Left lung (tissue), 10 donors: ENCODE results near the gene CACNA1A. TPM values are rescaled to one million over a fixed set of nuclear protein-coding genes. Genes with fewer than 3 reads are reported as not detected.

ENCODE experiments used
- ATAC-seq: fragments of 200-7000 bp; cut with Tn5 transposase; one replicate; pipeline ENCODE4 v1.9.1; 2020; ENCODE audit warnings: moderate library complexity
- DNase-seq, 4 donors: peaks; one replicate each; pipeline ENCODE4 v3.0.0-alpha.2; 2013 to 2020
- H3K27ac ChIP-seq, 2 donors: fragments of 200-600 bp; sonication (generic) in 1 of 2; one replicate each; pipeline versions ENCODE4 v1.5.0 to v1.8.0; 2020 to 2021
- H3K27me3 ChIP-seq, 2 donors: fragments of 200-600 bp; sonication (generic) in 1 of 2; one replicate each; pipeline versions ENCODE4 v1.5.0 to v1.8.0; 2020 to 2021
- H3K36me3 ChIP-seq, 2 donors: fragments of 200-600 bp; sonication (generic) in 1 of 2; one replicate each; pipeline versions ENCODE4 v1.5.0 to v1.8.0; 2020 to 2021
- H3K4me1 ChIP-seq, 2 donors: fragments of 200-600 bp; one replicate each; pipeline ENCODE4 v1.8.0; 2021
- H3K4me3 ChIP-seq, 2 donors: fragments of 200-600 bp; sonication (generic) in 1 of 2; one replicate each; pipeline versions ENCODE4 v1.5.0 to v1.8.0; 2020 to 2021; ENCODE audit warnings: mild to moderate bottlenecking in 1 of 2
- H3K9me3 ChIP-seq, 2 donors: fragments of 200-600 bp; sonication (generic) in 1 of 2; one replicate each; pipeline versions ENCODE4 v1.5.0 to v1.8.0; 2020 to 2021
- intact Hi-C, 2 donors: fragments of 100-400 bp; cut with DNase I; formaldehyde crosslinking; loops; one replicate each; pipeline versions ENCODE4 v1.11.2 to v1.14.2; 2022
- polyA plus RNA-seq, 6 donors: library from polyadenylated mRNA; unstranded; fragments of 120-200 nt; gene quantifications; one replicate each; pipeline ENCODE4 v1.2.1, GENCODE V29; 2013; ENCODE audit not compliant: insufficient read length in 6 of 6
- total RNA-seq, 2 donors: library from RNA; stranded (reverse); fragmentation: NEBNext Ultra II Directional; extraction: Animal tissue kit (Norgen Biotek cat#: 25700); gene quantifications; one replicate each; pipeline ENCODE4 v1.2.1, GENCODE V29; 2021
- TF ChIP-seq, protein P1 (sequence below), 2 donors: fragments of 200-600 bp; sonication (generic) in 1 of 2; IDR thresholded peaks; one replicate each; pipeline versions ENCODE4 v1.5.0 to v1.8.0; 2021; ENCODE audit warnings: antibody characterized with exemption in 2 of 2
- donor health status: DM: no; HTN: yes; CAD: no.
- donor health status: DM: no; HTN: no; CAD: no.

Gene CACNA1A
- total and polyA plus RNA-seq, 8 donors = 0.20 to 5.4 (median 3.9) TPM

DNA sequence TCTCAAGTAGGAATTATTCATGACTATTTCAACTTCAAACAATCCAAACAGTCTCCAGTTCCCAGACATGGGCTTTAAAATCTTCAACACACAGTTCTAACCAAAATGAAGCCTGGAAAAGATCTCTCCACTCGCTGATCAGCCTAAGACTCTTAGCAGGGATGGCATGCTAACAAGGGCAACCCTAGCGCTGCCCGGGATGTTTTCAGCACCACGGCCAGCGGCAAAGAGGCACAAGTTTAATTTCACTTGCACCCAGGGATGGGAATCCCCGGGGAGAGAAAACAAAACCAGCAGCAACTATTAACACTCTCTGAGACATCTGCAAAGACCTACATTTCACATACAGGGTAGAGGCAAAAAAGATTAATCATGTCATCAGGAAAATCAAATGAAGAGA is 43.0 kb downstream of the CACNA1A start:
- Histone ChIP-seq H3K27me3 (peaks cover 0 to 54% of the 10 kb centered on the region in 2 donors), H3K4me3 (no peak overlapping the region), H3K4me1 (no peaks in the 10 kb centered on the region), H3K9me3 (no peaks in the 10 kb centered on the region), H3K36me3 (no peaks in the 10 kb centered on the region), H3K27ac (no peak overlapping the region)
- TF ChIP-seq, protein P1, sequence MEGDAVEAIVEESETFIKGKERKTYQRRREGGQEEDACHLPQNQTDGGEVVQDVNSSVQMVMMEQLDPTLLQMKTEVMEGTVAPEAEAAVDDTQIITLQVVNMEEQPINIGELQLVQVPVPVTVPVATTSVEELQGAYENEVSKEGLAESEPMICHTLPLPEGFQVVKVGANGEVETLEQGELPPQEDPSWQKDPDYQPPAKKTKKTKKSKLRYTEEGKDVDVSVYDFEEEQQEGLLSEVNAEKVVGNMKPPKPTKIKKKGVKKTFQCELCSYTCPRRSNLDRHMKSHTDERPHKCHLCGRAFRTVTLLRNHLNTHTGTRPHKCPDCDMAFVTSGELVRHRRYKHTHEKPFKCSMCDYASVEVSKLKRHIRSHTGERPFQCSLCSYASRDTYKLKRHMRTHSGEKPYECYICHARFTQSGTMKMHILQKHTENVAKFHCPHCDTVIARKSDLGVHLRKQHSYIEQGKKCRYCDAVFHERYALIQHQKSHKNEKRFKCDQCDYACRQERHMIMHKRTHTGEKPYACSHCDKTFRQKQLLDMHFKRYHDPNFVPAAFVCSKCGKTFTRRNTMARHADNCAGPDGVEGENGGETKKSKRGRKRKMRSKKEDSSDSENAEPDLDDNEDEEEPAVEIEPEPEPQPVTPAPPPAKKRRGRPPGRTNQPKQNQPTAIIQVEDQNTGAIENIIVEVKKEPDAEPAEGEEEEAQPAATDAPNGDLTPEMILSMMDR (IDR thresholded peaks at IDR 0.05) = no peak
- peak in 2 of 4 donors; percentile 4 to 19 for DNase-seq
- no peak for ATAC-seq
- intact Hi-C loops = no loop called here

DNA sequence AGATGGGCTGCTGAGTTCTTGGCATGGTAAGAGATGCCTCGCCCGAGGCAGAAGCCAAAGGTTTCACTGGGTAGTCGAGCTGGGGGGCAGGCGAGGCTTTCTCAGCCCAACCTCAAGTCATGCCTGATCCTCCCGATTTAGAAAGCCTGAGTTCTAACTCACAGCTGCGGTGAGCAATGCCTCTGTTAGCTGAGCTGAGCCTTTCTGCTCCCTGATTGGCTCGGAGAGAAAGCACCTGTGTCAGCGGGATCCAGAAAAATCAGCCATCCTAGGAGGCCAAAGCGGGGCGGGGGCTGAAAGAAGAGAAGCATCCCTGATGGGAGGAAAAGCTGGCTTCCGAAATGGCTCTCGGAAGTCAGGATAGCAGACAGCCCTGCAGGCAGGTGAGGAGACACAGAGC is 44.7 kb downstream of the CACNA1A start:
- intact Hi-C loops = no loop called here
- H3K27me3 ChIP-seq = peaks cover 0 to 59% of the 10 kb centered on the region in 2 donors
- DNase-seq = no peak
- no peaks in the 10 kb centered on the region for H3K36me3 ChIP-seq
- ATAC-seq = no peak
- no peak overlapping the region for H3K27ac ChIP-seq
- no peak overlapping the region for H3K4me3 ChIP-seq
- H3K4me1 ChIP-seq = no peaks in the 10 kb centered on the region
- TF ChIP-seq, protein P1 (IDR thresholded peaks at IDR 0.05) = no peak
- H3K9me3 ChIP-seq = no peaks in the 10 kb centered on the region

DNA sequence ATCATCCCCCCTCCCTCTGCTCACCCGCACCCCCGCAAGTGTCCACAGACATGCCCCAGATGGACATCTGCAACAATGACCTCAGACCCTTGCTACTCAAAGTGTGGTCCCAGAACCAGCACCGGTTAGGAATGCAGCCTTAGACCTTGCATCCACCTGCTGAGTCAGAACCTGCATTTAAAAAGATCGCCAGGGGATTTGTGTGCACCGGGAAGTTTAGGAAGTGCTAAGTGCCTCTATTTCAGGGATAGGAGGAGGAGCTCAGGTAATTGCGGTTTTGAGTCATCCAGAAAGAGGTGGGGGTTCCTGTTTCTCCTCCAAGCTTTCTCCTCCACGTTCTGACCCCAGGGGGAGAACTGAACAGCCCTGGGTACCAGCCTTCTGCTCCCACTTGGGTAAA is 46.2 kb downstream of the CACNA1A start:
- Histone ChIP-seq H3K9me3 (no peaks in the 10 kb centered on the region), H3K4me1 (no peaks in the 10 kb centered on the region), H3K27me3 (peaks cover 0 to 52% of the 10 kb centered on the region in 2 donors), H3K36me3 (no peaks in the 10 kb centered on the region), H3K27ac (no peak overlapping the region), H3K4me3 (no peak overlapping the region)
- DNase-seq = no peak
- TF ChIP-seq, protein P1 (IDR thresholded peaks at IDR 0.05) = no peak
- ATAC-seq = no peak
- intact Hi-C loops = no loop called here

DNA sequence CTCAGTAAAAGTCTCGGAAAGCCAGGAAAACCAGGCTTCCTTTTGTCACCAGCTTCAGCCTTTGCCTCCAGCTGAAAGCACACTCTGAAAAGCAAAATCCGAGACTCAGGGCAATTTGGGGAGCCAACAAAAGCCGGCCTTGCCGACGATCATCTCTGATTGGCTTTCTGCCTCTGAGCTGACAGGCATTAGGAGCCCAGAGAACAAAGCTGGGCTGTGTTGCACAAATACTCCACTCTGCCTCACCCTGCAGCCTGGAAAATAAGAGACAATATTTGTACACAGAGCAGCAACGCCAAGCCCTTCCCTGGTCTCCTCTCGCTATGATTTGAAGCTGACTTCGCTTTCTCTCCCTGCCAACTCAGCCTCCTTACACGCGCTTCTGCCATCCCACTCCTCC is 46.9 kb downstream of the CACNA1A start:
- H3K36me3 ChIP-seq = no peaks in the 10 kb centered on the region
- no peak for ATAC-seq
- no peak for DNase-seq
- no peaks in the 10 kb centered on the region for H3K4me1 ChIP-seq
- H3K4me3 ChIP-seq = no peak overlapping the region
- TF ChIP-seq, protein P1 (IDR thresholded peaks at IDR 0.05) = no peak
- no peaks in the 10 kb centered on the region for H3K9me3 ChIP-seq
- peaks cover 0 to 52% of the 10 kb centered on the region in 2 donors for H3K27me3 ChIP-seq
- no peak overlapping the region for H3K27ac ChIP-seq
- intact Hi-C loops = no loop called here

DNA sequence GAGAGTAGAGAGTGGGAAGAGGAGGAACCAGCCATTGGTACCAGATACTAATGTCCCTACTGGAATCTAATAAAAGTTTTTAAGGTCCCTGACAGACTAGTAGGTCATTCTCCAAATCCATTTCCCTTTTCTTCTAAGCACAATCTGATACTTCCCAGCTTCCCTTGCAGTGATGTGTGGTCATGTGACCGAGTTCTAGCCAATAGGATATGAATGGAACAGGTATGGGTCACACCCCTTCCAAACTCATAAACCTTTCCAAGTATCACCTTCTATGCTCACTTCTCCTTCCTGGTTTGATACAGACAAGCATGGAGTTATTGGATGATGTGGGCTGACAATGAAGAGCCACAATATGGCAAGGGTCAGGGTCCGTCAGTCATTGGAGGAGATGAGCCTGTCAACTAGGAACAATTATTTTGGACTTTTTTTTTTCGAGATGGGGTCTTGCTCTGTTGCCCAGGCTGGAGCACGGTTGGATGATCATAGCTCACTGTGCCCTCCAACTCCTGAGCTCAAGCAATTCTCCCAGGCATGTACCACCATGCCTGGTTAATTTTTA is 54.8 kb downstream of the CACNA1A start:
- H3K27me3 ChIP-seq = no peaks in the 10 kb centered on the region
- H3K9me3 ChIP-seq = peaks cover 0 to 42% of the 10 kb centered on the region in 2 donors
- no peak overlapping the region for H3K27ac ChIP-seq
- TF ChIP-seq, protein P1 (IDR thresholded peaks at IDR 0.05) = no peak
- H3K4me1 ChIP-seq = no peaks in the 10 kb centered on the region
- no peak for ATAC-seq
- no peaks in the 10 kb centered on the region for H3K36me3 ChIP-seq
- intact Hi-C loops = no loop called here
- no peak for DNase-seq
- H3K4me3 ChIP-seq = no peak overlapping the region
